Endothelial cell (in vitro differentiated cells): ENCODE results near the gene ZSWIM8. TPM values are rescaled to one million over a fixed set of nuclear protein-coding genes. Genes with fewer than 3 reads are reported as not detected.

ENCODE experiments used
- DNase-seq: peaks from one replicate; pipeline ENCODE4 v3.0.0; 2021; ENCODE audit warnings: low spot score
- H3K27ac Mint-ChIP-seq: one replicate; pipeline ENCODE4 v1.8.0; 2021; ENCODE audit warnings: mixed read lengths, inconsistent platforms; ENCODE audit not compliant: unreplicated experiment
- H3K27me3 Mint-ChIP-seq: one replicate; pipeline ENCODE4 v1.8.0; 2021; ENCODE audit warnings: mild to moderate bottlenecking, moderate library complexity, mixed read lengths, inconsistent platforms; ENCODE audit not compliant: unreplicated experiment
- H3K36me3 Mint-ChIP-seq: one replicate; pipeline ENCODE4 v1.8.0; 2021; ENCODE audit warnings: mild to moderate bottlenecking, low read depth, mixed read lengths, inconsistent platforms; ENCODE audit not compliant: unreplicated experiment
- H3K4me1 Mint-ChIP-seq: one replicate; pipeline ENCODE4 v1.8.0; 2021; ENCODE audit warnings: mild to moderate bottlenecking, mixed read lengths, inconsistent platforms; ENCODE audit not compliant: unreplicated experiment
- H3K4me3 Mint-ChIP-seq: one replicate; pipeline ENCODE4 v1.8.0; 2021; ENCODE audit warnings: mild to moderate bottlenecking, mixed read lengths, inconsistent platforms; ENCODE audit not compliant: unreplicated experiment
- H3K9me3 Mint-ChIP-seq: one replicate; pipeline ENCODE4 v1.8.0; 2021; ENCODE audit warnings: mixed read lengths, inconsistent platforms; ENCODE audit not compliant: unreplicated experiment
- total RNA-seq: library from RNA; stranded (reverse); fragmentation: NEBNext Ultra II Directional; extraction: Animal tissue kit (Norgen Biotek cat#: 25700); gene quantifications from one replicate; pipeline ENCODE4 v1.2.1, GENCODE V29; 2021; ENCODE audit not compliant: unreplicated experiment
- TF ChIP-seq, protein P1 (sequence below): fragments of 200-600 bp; sonication (generic); IDR thresholded peaks from one replicate; pipeline ENCODE4 v1.5.0; 2021; ENCODE audit warnings: antibody characterized with exemption; ENCODE audit not compliant: unreplicated experiment

Gene ZSWIM8
- total RNA-seq, 1 donor from 2014 or later: 176 TPM

DNA sequence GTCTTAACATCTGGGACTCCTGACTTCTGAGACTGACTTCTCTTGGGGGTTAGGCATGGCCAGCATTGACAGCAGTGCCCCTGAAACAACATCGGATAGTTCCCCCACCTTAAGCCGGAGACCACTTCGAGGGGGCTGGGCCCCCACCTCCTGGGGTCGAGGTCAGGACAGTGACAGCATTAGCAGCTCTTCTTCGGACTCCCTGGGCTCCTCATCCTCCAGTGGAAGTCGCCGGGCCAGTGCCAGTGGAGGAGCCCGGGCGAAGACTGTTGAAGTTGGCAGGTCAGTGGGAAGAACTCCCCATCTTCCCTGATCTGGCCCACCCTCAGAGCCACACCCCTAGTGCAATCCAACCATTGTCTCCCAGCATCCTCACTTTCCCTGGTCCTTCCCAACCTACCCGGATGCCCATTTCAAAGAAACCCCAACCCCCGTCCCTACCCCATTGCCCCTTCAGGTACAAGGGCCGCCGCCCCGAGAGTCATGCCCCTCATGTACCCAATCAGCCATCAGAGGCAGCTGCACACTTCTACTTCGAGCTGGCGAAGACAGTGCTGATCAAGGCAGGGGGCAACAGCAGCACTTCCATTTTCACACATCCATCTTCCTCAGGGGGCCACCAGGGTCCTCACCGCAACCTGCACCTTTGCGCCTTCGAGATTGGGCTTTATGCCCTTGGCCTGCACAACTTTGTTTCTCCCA lies 12.1 kb downstream of the ZSWIM8 start:
- H3K9me3 Mint-ChIP-seq: no peaks in the 10 kb centered on the region
- H3K4me3 Mint-ChIP-seq: peak overlapping the region; percentile 71
- DNase-seq: no peak
- H3K36me3 Mint-ChIP-seq: peaks cover 55% of the 10 kb centered on the region
- no peak overlapping the region for H3K27ac Mint-ChIP-seq
- no peaks in the 10 kb centered on the region for H3K4me1 Mint-ChIP-seq
- TF ChIP-seq, protein P1, sequence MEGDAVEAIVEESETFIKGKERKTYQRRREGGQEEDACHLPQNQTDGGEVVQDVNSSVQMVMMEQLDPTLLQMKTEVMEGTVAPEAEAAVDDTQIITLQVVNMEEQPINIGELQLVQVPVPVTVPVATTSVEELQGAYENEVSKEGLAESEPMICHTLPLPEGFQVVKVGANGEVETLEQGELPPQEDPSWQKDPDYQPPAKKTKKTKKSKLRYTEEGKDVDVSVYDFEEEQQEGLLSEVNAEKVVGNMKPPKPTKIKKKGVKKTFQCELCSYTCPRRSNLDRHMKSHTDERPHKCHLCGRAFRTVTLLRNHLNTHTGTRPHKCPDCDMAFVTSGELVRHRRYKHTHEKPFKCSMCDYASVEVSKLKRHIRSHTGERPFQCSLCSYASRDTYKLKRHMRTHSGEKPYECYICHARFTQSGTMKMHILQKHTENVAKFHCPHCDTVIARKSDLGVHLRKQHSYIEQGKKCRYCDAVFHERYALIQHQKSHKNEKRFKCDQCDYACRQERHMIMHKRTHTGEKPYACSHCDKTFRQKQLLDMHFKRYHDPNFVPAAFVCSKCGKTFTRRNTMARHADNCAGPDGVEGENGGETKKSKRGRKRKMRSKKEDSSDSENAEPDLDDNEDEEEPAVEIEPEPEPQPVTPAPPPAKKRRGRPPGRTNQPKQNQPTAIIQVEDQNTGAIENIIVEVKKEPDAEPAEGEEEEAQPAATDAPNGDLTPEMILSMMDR: no peak
- H3K27me3 Mint-ChIP-seq: peaks cover 19% of the 10 kb centered on the region

DNA sequence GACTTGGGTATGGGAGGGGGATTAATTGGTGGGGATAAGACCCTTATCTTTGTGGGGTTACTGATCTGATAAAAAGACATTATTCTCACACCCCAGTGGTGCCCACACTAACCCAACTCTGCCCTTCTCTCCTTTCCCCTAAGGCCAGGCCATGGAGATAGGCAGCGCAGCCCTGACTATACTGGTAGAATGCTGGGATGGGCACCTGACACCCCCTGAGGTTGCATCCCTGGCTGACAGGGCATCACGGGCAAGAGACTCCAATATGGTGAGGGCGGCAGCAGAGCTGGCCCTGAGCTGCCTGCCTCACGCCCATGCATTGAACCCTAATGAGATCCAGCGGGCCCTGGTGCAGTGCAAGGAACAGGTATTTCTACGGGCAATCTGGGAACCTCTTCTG lies 12.7 kb downstream of the ZSWIM8 start:
- TF ChIP-seq, protein P1: no peak
- Mint-ChIP-seq H3K36me3 (peaks cover 58% of the 10 kb centered on the region), H3K4me3 (no peak overlapping the region), H3K4me1 (no peaks in the 10 kb centered on the region), H3K9me3 (no peaks in the 10 kb centered on the region), H3K27me3 (peaks cover 17% of the 10 kb centered on the region), H3K27ac (no peak overlapping the region)
- no peak for DNase-seq

DNA sequence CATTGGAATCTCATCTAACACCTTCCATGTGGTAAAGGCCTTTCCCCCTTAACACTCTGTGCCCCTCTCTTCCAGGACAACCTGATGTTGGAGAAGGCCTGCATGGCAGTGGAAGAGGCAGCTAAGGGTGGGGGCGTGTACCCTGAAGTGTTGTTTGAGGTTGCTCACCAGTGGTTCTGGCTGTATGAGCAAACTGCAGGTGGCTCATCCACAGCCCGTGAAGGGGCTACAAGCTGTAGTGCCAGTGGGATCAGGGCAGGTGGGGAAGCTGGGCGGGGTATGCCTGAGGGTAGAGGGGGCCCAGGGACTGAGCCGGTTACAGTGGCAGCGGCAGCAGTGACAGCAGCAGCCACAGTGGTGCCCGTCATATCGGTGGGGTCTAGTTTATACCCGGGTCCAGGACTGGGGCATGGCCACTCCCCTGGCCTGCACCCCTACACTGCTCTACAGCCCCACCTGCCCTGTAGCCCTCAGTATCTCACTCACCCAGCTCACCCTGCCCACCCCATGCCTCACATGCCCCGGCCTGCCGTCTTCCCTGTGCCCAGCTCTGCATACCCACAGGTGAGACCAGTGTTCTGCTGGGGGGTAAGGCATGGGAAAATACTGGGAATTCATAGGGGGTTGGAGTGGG lies 13.6 kb downstream of the ZSWIM8 start:
- Mint-ChIP-seq H3K27ac (no peak overlapping the region), H3K9me3 (no peaks in the 10 kb centered on the region), H3K4me3 (no peak overlapping the region), H3K36me3 (peaks cover 63% of the 10 kb centered on the region), H3K4me1 (no peaks in the 10 kb centered on the region), H3K27me3 (peaks cover 14% of the 10 kb centered on the region)
- TF ChIP-seq, protein P1: no peak
- DNase-seq: no peak

DNA sequence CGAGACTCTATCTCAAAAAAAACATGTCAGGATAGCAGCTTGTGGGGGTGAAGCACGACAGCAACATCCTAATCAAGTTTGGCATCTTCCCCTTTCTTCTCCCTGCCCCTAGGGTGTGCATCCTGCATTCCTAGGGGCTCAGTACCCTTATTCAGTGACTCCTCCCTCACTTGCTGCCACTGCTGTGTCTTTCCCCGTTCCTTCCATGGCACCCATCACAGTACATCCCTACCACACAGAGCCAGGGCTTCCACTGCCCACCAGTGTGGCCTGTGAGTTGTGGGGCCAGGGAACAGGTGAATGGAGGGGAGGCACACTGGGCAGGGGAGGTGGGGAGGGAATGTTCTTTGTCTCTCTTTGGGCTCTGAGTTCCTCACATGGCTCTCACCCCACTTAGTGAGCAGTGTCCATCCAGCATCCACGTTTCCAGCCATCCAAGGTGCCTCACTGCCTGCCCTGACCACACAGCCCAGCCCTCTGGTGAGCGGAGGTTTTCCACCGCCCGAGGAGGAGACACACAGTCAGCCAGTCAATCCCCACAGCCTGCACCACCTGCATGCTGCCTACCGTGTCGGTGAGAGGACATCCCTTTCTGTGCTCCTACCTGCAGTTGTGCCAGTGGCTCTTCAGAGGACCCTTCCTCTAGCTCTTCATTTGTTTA lies 14.6 kb downstream of the ZSWIM8 start:
- TF ChIP-seq, protein P1: no peak
- Mint-ChIP-seq H3K9me3 (no peaks in the 10 kb centered on the region), H3K4me3 (no peak overlapping the region), H3K36me3 (peaks cover 54% of the 10 kb centered on the region), H3K27ac (no peak overlapping the region), H3K4me1 (no peaks in the 10 kb centered on the region), H3K27me3 (peaks cover 14% of the 10 kb centered on the region)
- no peak for DNase-seq
